K562 (cell line): ENCODE measurements around the gene TCAF1. TPM values are rescaled to one million over a fixed set of nuclear protein-coding genes. Genes with fewer than 3 reads are reported as not detected.

Source experiments
- ATAC-seq: fragments of 200-7000 bp; cut with Tn5 transposase; 3 replicates; pipeline ENCODE4 v1.9.1; 2020; ENCODE audit warnings: moderate library complexity
- BruUV-seq: library from RNA; stranded (reverse); fragments of 400-500 nt; replicated peaks from 2 replicates; lab custom pipeline; 2021; lab: Mats Ljungman, UMichigan
- CTCF ChIA-PET: fragments of 300-600 bp; formaldehyde crosslinking; extraction: SDS; loops from one replicate; lab custom pipeline; 2021; ENCODE audit warnings: low intra/inter-chr PET ratio; lab: Yijun Ruan, JAX
- POLR2A ChIA-PET: fragments of 300-600, 350-650 bp; sonication (Branson Sonifier 250); formaldehyde crosslinking; extraction: SDS; loops from one replicate; lab custom pipeline; 2021; ENCODE audit warnings: antibody characterized with exemption, inconsistent platforms; lab: Yijun Ruan, JAX
- DNase-seq, 4 experiments: peaks; one replicate each; pipeline versions ENCODE4 v3.0.0 to v3.0.0-alpha.2; 2011 to 2018; ENCODE audit warnings: low spot score in 3 of 4, mixed read lengths in 3 of 4; ENCODE audit errors: extremely low read depth in 1 of 4
- FAIRE-seq: peaks from 2 replicates; lab custom pipeline; 2011; peaks lifted over from hg19 to GRCh38; lab: Jason Lieb, UNC
- H2AFZ ChIP-seq: 2 replicates; pipeline ENCODE4 v1.6.0; 2011; ENCODE audit warnings: low read depth, low read length, control low read depth, inconsistent platforms
- H3K27ac ChIP-seq: fragments of 200-600 bp; 3 replicates; pipeline ENCODE4 v1.8.0; 2011; ENCODE audit warnings: low read depth, mild to moderate bottlenecking, control low read depth, inconsistent platforms, low read length, moderate library complexity, mixed read lengths; ENCODE audit errors: extremely low read depth
- H3K27me3 ChIP-seq, 2 experiments: fragments of 300-600 bp in 1 of 2; 2 replicates in 1 of 2; 3 replicates in 1 of 2; pipeline versions ENCODE4 v1.6.0 to v1.8.0; 2011; ENCODE audit warnings: inconsistent platforms in 2 of 2, low read length in 2 of 2, mild to moderate bottlenecking in 1 of 2, mixed read lengths in 1 of 2, moderate library complexity in 1 of 2; ENCODE audit not compliant: control insufficient read depth in 2 of 2, insufficient read depth in 2 of 2
- H3K36me3 ChIP-seq: fragments of 300-600 bp; 3 replicates; pipeline ENCODE4 v1.8.0; 2011; ENCODE audit warnings: mild to moderate bottlenecking, low read length, inconsistent platforms; ENCODE audit not compliant: control insufficient read depth, insufficient read depth
- H3K4me1 ChIP-seq, 2 experiments: fragments of 200-600 bp in 1 of 2; replicated peaks in 1 of 2; 2 replicates in 1 of 2; 3 replicates in 1 of 2; pipeline versions ENCODE4 v1.5.1 to v1.8.0; 2011; ENCODE audit warnings: inconsistent platforms in 2 of 2, low read length in 2 of 2, mild to moderate bottlenecking in 1 of 2, mixed read lengths in 1 of 2, moderate library complexity in 1 of 2; ENCODE audit not compliant: control insufficient read depth in 2 of 2, insufficient read depth in 2 of 2
- H3K4me2 ChIP-seq: 2 replicates; pipeline ENCODE4 v1.6.1; 2011; ENCODE audit warnings: low read length, control low read depth, inconsistent platforms, mixed read lengths; ENCODE audit not compliant: insufficient read depth
- H3K4me3 ChIP-seq: fragments of 200-600 bp; sonication (generic), shearing (Covaris generic); 2 replicates; pipeline ENCODE4 v1.5.1; 2016; ENCODE audit warnings: control low read depth, inconsistent platforms
- H3K79me2 ChIP-seq: fragments of 200-600 bp; 3 replicates; pipeline ENCODE4 v1.8.0; 2011; ENCODE audit warnings: low read length, inconsistent platforms; ENCODE audit not compliant: control insufficient read depth, insufficient read depth
- H3K9ac ChIP-seq, 2 experiments: 2 replicates each; pipeline versions ENCODE4 v1.6.0 to v1.6.1; 2011; ENCODE audit warnings: low read depth in 2 of 2, low read length in 2 of 2, control low read depth in 1 of 2, inconsistent platforms in 1 of 2, mild to moderate bottlenecking in 1 of 2, mixed read lengths in 1 of 2; ENCODE audit not compliant: insufficient read depth in 1 of 2
- H3K9me1 ChIP-seq: one replicate; pipeline ENCODE4 v1.6.0; 2011; ENCODE audit warnings: inconsistent platforms, mild to moderate bottlenecking, low read length, moderate library complexity; ENCODE audit not compliant: control insufficient read depth, insufficient read depth
- H3K9me3 ChIP-seq: replicated peaks from 2 replicates; pipeline ENCODE4 v1.5.1; 2011; ENCODE audit warnings: low read depth, low read length, inconsistent platforms; ENCODE audit not compliant: control insufficient read depth, insufficient read depth
- H4K20me1 ChIP-seq: replicated peaks from 2 replicates; pipeline ENCODE4 v1.6.1; 2011; ENCODE audit warnings: low read length, inconsistent platforms, mixed read lengths; ENCODE audit not compliant: control insufficient read depth, insufficient read depth
- CREBBP ChIP-seq: IDR thresholded peaks from one replicate; pipeline ENCODE4 v1.6.1; 2012; ENCODE audit warnings: low read depth, mild to moderate bottlenecking, control low read depth, inconsistent platforms, low read length
- GTF2A2 ChIP-seq: IDR thresholded peaks from 2 replicates; pipeline ENCODE4 v1.6.1; 2016; ENCODE audit warnings: mild to moderate bottlenecking, missing genetic modification characterization, missing compliant biosample characterization
- HDAC2 ChIP-seq: fragments of 450-650 bp; IDR thresholded peaks from 2 replicates; pipeline ENCODE4 v1.6.1; 2016; ENCODE audit warnings: mild to moderate bottlenecking
- MTF1 ChIP-seq: fragments of 250-450 bp; sonication (Bioruptor Pico); IDR thresholded peaks from 2 replicates; pipeline ENCODE4 v1.9.0; 2021; ENCODE audit warnings: moderate library complexity, mild to moderate bottlenecking, inconsistent platforms, borderline replicate concordance
- RBM25 ChIP-seq: fragments of 200-400 bp; formaldehyde crosslinking; IDR thresholded peaks from 2 replicates; pipeline ENCODE4 v1.6.1; 2018; ENCODE audit warnings: low read length, low read depth, moderate library complexity; ENCODE audit not compliant: severe bottlenecking
- ZNF696 ChIP-seq: fragments of 250-450 bp; sonication (Bioruptor Pico); conservative IDR thresholded peaks from 2 replicates; pipeline ENCODE4 v1.4.0; 2020; ENCODE audit warnings: mild to moderate bottlenecking, moderate library complexity
- WGBS: fragments of 100-300 bp; shearing (Covaris generic); methylation state at CpG from one replicate; pipeline ENCODE4 v1.1.6; 2016; ENCODE audit warnings: low coverage, mixed read lengths; ENCODE audit not compliant: insufficient coverage; ENCODE audit errors: missing lambda C conversion rate; 5-methylcytosine and 5-hydroxymethylcytosine counted together
- in situ Hi-C: fragments of 300-500 bp; cut with MboI; formaldehyde crosslinking; loops from 4 replicates; pipeline ENCODE4 v1.15.0; 2018; ENCODE audit warnings: inconsistent platforms, mixed read lengths
- intact Hi-C: fragments of 100-400 bp; cut with micrococcal nuclease; formaldehyde crosslinking; loops from 2 replicates; pipeline ENCODE4 v1.14.2; 2022
- polyA plus RNA-seq, 8 experiments: library from polyadenylated mRNA; depleted of rRNA in 4 of 8; stranded (reverse) in 5 of 8; unstranded in 3 of 8; fragments of >200 nt; fragmentation: Nextera tagmentation in 2 of 8; fragmentation: Illumina TruSeq in 1 of 8; extraction: Ambion mirVana in 2 of 8; extraction: Trizol in 1 of 8; gene quantifications; 2 replicates each; pipeline versions ENCODE4 v1.2.1 to v1.2.3, GENCODE V29; 2011 to 2014; ENCODE audit warnings: inconsistent platforms in 1 of 8, missing spikeins in 1 of 8
- total RNA-seq, 7 experiments: library from RNA; depleted of rRNA in 6 of 7; stranded (reverse); fragments of >200 nt in 6 of 7; fragmentation: Illumina TruSeq in 2 of 7; extraction: Trizol in 2 of 7; gene quantifications; 2 replicates each; pipeline versions ENCODE4 v1.2.1 to v1.2.3, GENCODE V29; 2011 to 2021; ENCODE audit warnings: low replicate concordance in 1 of 7
- TF ChIP-seq, protein P1 (sequence below): fragments of 450-650 bp; IDR thresholded peaks from 2 replicates; pipeline ENCODE4 v1.6.1; 2017; ENCODE audit warnings: antibody characterized with exemption

TCAF1 gene
- total and polyA plus RNA-seq, 9 of the 15 experiments (the other 6 are each of a cell fraction or from before 2014, with no cell fraction given), result 6.2 to 52.2 (median 24.4) TPM

DNA sequence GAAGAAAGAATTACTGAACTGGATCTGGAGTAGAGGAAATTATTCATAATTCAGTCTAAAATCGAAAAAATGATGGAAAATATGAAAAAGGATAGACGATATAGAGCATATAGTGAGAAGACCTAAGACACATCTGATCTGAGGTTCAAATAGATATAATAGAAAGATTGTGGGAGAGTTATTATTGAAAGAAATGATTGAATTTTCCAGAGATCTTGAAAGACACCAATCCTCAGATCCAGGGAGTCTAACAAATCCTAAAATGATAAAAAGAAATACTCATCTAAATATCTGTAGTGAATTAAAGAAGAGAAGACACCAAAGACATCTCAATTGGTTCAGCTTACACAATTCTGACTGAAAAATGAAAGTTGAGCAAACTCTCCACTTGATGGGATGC lies 12.9 kb downstream of the TCAF1 start:
- Histone ChIP-seq H3K27me3 (no peaks in the 10 kb centered on the region), H3K79me2 (peaks cover 53% of the 10 kb centered on the region), H3K9me1 (no peaks in the 10 kb centered on the region)
- POLR2A ChIA-PET, result no interaction called here
- TF ChIP-seq HDAC2 (no peak), ZNF696 (CRISPR knock-in tag) (no peak), MTF1 (CRISPR knock-in tag) (no peak), GTF2A2 (tag) (no peak), RBM25 (peak; percentile 13), CREBBP (no peak)
- TF ChIP-seq, protein P1, sequence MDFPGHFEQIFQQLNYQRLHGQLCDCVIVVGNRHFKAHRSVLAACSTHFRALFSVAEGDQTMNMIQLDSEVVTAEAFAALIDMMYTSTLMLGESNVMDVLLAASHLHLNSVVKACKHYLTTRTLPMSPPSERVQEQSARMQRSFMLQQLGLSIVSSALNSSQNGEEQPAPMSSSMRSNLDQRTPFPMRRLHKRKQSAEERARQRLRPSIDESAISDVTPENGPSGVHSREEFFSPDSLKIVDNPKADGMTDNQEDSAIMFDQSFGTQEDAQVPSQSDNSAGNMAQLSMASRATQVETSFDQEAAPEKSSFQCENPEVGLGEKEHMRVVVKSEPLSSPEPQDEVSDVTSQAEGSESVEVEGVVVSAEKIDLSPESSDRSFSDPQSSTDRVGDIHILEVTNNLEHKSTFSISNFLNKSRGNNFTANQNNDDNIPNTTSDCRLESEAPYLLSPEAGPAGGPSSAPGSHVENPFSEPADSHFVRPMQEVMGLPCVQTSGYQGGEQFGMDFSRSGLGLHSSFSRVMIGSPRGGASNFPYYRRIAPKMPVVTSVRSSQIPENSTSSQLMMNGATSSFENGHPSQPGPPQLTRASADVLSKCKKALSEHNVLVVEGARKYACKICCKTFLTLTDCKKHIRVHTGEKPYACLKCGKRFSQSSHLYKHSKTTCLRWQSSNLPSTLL, result no peak
- TF ChIP-seq, all 486 proteins: peak for 1
- CTCF ChIA-PET, result no interaction called here
- Histone ChIP-seq H3K9me3 (0 out of 2 replicates have a peak, but pooled peaks cover 2% of the 10 kb centered on the region), H2AFZ (no peak overlapping the region), H3K9ac (no peak overlapping the region), H3K4me1 (peaks cover 6 to 7% of the 10 kb centered on the region in 2 experiments; a peak in 3 of 5 replicates), H4K20me1 (no peaks in the 10 kb centered on the region), H3K4me2 (no peak overlapping the region), H3K4me3 (no peak overlapping the region), H3K27ac (no peak overlapping the region), H3K36me3 (peaks cover 9% of the 10 kb centered on the region; the same call in 2 of the 3 replicates)
- FAIRE-seq (no peak), DNase-seq (no peak), ATAC-seq (no peak)
- intact Hi-C loops (no loop called here), in situ Hi-C loops (no loop called here)
- BruUV-seq, result no TSS peak
- WGBS, result 56% methylated on average over 2 of the region's 2 CpGs
